Right kidney (tissue), 9 donors: ENCODE data around the gene ZNF496.
A peak's percentile ranks its signal among the peaks of the same experiment; 100 is the strongest.
"Not testable (repeated sequence)": the region's sequence is repeated elsewhere in the genome, so short reads cannot be mapped to it uniquely, and the experiment has no call there.

Experiments
- DNase-seq: peaks from one replicate; pipeline ENCODE4 v3.0.0-alpha.2; 2016
- long read RNA-seq, 8 donors: transcript quantifications; one replicate each; lab custom pipeline, GENCODE V29; 2026

The ZNF496 gene
- long read RNA-seq, donor 1, partial matches to known transcripts = 0 of 5 reads
- long read RNA-seq, donor 1, other reads (novel, unspliced or antisense) = 5 of 5 reads
- long read RNA-seq, donor 2, full-length matches to known transcripts = 1 of 1 reads
- long read RNA-seq, donor 2, partial matches to known transcripts = 0 of 1 reads
- long read RNA-seq, donor 2, other reads (novel, unspliced or antisense) = 0 of 1 reads
- long read RNA-seq, donor 3, full-length matches to known transcripts = 8 of 8 reads
- long read RNA-seq, donor 3, partial matches to known transcripts = 0 of 8 reads
- long read RNA-seq, donor 3, other reads (novel, unspliced or antisense) = 0 of 8 reads
- long read RNA-seq, donor 4, full-length matches to known transcripts = 4 of 4 reads
- long read RNA-seq, donor 4, partial matches to known transcripts = 0 of 4 reads
- long read RNA-seq, donor 4, other reads (novel, unspliced or antisense) = 0 of 4 reads
- long read RNA-seq, donor 5, full-length matches to known transcripts = 4 of 10 reads
- long read RNA-seq, donor 5, partial matches to known transcripts = 0 of 10 reads
- long read RNA-seq, donor 5, other reads (novel, unspliced or antisense) = 6 of 10 reads
- long read RNA-seq, donor 6, full-length matches to known transcripts = 1 of 6 reads
- long read RNA-seq, donor 6, partial matches to known transcripts = 5 of 6 reads
- long read RNA-seq, donor 6, other reads (novel, unspliced or antisense) = 0 of 6 reads
- long read RNA-seq, donor 7, full-length matches to known transcripts = 11 of 23 reads
- long read RNA-seq, donor 7, partial matches to known transcripts = 12 of 23 reads
- long read RNA-seq, donor 7, other reads (novel, unspliced or antisense) = 0 of 23 reads
- long read RNA-seq, donor 8, full-length matches to known transcripts = 2 of 8 reads
- long read RNA-seq, donor 8, partial matches to known transcripts = 6 of 8 reads
- long read RNA-seq, donor 8, other reads (novel, unspliced or antisense) = 0 of 8 reads

- peak; percentile 84 for DNase-seq
Measured at GRCh38 chr1:247331525-247332214, at the start of gene ZNF496. TSS of gene ZNF496 (minus strand) at chr1:247331867. CDS start at chr1:247329578, 2,289 bp downstream.

DNA sequence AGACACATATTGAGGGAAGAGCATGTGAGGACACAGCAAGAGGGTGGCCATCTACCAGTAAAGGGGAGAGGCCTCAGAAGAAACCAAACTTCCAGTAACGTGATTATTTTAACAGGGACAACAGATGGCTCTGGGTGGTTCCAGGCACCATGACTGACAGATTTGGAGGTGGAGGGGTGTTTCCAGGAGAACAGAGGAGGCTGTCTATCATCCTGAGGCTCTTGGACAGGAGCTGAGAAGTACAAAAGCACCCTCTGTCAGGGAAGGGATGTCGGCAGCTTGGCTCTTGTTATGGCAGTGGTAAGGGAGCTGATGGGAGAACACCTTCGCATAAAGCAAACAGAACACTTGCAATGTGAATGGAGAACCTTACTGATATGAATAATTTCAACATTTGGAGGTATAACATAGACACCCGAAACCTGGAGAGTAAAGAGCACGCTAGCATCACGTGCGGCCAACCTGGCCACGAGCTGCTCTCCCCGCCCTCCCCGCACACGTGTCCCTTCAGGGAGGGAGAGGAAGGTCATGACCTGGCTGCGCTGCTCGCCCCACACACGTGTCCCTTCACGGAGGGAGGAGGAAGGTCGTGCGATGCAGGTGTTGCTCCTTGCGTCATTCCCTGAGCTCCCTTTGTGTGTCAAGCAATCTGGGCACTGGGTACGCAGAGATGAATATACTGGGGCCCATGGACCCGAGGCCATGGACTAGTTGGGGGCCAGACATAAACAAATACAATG is 46.8 kb upstream of the ZNF496 start:
- DNase-seq = no peak

DNA sequence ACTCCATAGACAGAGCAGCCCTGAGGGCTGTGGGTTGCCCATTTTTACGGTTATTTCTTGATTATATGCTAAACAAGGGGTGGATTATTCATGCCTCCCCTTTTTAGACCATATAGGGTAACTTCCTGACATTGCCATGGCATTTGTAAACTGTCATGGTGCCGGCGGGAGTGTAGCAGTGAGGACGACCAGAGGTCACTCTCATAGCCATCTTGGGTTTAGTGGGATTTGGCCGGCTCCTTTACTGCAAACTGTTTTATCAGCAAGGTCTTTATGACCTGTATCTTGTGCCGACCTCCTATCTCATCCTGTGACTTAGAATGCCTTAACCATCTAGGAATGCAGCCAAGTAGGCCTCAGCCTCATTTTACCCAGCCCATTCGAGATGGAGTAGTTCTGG is 46.0 kb upstream of the ZNF496 start:
- DNase-seq = not testable (repeated sequence)

DNA sequence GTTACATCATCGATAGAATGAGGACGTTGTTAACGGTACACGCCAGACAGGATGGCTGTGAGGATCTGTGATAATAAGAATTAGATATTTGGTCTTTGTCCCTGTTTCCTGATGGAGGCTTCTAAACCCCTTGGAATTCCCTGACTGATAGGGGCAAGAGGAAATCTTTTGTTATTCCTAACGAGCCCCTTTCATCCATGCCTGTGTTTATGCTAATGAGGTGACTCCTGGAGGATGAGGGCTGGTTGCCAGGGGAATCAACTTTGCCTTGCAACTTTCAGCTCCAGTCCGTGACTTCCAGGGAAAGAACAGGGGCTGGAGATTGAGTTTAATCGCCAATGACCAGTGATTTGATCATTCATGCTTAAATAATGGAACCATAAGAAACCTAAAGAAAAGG is 45.0 kb upstream of the ZNF496 start:
- DNase-seq = no peak

- no peak for DNase-seq
Measured at GRCh38 chr1:247375747-247376146, 44.1 kb upstream of the ZNF496 start.

DNA sequence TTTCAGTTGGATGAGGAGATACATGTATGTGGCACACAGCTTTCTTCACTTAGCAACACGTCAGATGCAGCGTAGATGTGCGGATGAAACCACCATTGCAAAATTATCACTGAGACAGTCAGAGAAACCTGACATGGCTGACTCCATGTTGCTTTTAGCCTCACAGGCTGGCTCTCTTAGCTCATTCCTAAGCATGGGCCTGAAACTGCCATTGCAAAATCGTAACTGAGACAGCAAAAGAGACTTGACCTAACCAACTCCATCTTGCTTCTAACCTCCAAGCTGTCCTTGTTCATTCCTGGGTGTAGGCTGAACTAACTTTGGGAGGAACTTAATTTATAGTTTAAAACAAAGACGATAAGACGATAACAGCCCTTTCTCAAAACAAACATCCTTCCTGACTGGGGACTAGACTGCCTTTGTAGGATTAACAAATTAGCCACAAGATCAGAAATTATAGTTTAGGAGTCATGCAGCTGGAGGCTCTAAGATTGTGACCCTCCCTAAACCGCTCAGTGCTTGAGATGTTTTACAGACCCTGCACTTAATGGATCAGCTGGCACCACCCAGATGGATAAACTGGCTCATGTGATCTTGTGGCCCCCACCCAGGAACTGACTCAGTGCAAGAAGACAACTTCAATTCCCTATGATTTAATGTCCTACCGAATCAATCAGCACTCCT is 43.1 kb upstream of the ZNF496 start:
- not testable (repeated sequence) for DNase-seq

- peak; percentile 47 for DNase-seq
Measured at GRCh38 chr1:247373721-247374141, 42.1 kb upstream of the ZNF496 start.

DNA sequence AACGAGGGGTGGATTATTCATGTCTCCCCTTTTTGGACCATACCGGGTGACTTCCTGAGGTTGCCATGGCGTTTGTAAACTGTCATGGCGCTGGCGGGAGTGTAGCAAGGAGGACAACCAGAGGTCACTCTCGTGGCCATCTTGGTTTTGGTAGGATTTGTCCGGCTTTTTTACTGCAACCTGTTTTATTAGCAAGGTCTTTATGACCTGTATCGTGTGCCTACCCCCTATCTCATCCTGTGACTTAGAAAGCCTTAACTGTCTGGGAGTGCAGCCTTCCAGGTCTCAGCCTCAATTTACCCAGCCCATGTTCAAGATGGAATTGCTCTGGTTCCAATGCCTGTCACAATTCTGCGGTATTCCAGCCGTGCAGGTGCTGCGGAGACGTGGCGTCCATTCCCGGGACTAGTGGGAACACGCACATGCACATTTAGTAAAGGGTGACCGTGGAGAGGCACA is 40.2 kb upstream of the ZNF496 start:
- no peak for DNase-seq

- no peak for DNase-seq
Measured at GRCh38 chr1:247370786-247371732, 39.4 kb upstream of the ZNF496 start.

GRCh38 chr1:247368490-247369145 is 37.0 kb upstream of the ZNF496 start:
- DNase-seq = no peak

- no peak for DNase-seq
Measured at GRCh38 chr1:247367786-247368422, 36.2 kb upstream of the ZNF496 start.

DNA sequence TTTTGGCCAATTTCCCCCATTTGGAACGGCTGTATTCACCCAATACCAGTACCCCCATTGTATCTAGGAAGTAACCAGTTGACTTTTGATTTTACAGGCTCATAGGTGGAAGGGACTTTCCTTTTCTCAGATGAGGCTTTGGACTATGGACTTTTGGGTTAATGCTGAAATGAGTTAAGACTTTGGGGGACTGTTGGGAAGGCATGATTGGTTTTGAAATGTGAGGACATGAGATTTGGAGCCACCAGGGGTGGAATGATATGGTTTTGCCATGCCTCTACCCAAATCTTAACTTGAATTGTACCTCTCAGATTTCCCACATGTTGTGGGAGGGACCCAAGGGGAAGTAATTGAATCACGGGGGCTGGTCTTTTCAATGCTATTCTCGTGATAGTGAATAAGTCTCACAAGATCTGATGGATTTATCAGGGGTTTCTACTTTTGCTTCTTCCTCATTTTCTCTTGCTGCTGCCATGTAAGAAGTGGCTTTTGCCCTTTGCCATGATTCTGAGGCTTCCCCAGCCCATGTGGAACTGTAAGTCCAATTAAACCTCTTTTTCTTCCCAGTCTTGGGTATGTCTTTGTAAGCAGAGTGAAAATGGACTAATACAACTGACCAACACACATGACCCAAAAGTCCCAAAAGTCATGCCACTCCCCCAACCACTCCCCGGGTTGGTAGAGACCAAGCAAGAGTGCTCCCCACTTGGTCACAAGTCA is 35.4 kb upstream of the ZNF496 start:
- DNase-seq = no peak

DNA sequence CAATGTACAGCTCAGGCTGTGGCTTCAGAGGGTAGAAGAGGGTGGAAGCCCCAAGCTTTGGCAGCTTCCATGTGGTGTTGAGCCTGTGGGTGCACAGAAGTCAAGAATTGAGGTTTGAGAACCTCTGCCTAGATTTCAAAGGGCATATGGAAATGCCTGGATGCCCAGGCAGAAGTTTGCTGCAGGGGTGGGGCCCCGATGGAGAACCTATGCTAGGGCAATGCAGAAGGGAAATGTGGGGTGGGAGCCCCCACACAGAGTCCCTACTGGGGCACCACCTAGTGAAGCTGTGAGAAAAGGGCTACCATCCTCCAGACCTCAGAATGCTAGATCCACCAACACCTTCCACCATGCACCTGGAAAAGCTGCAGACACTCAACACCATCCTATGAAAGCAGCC is 34.7 kb upstream of the ZNF496 start:
- not testable (repeated sequence) for DNase-seq

DNA sequence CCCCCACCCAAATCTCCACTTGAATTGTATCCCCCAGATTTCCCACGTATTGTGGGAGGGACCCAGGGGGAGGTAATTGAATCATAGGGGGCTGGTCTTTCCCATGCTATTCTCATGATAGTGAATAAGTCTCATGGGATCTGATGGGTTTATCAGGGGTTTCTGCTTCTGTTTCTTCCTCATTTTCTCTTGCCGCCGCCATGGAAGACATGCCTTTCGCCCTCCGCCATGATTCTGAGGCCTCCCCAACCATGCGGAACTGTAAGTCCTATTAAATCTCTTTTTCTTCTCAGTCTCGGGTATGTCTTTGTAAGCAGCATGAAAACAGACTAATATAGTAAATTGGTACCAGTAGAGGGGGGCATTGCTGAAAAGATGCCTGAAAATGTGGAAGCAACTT is 33.4 kb upstream of the ZNF496 start:
- DNase-seq = no peak

DNA sequence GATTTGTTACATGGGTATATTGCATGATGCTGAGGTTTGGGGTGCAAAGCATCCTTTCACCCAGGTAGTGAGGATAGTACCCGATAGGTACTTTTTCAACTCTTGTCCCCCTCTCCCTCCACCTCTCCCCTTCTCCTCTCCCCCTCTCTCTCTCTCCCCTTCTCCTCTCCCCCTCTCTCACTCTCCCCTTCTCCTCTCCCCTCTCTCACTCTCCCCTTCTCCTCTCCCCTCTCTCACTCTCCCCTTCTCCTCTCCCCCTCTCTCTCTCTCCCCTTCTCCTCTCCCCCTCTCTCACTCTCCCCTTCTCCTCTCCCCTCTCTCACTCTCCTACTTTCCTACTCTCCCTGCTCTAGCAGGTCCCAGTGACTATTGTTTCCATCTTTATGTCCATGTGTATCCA is 31.3 kb upstream of the ZNF496 start:
- not testable (repeated sequence) for DNase-seq

- no peak for DNase-seq
Measured at GRCh38 chr1:247362153-247362552, 30.5 kb upstream of the ZNF496 start.

DNA sequence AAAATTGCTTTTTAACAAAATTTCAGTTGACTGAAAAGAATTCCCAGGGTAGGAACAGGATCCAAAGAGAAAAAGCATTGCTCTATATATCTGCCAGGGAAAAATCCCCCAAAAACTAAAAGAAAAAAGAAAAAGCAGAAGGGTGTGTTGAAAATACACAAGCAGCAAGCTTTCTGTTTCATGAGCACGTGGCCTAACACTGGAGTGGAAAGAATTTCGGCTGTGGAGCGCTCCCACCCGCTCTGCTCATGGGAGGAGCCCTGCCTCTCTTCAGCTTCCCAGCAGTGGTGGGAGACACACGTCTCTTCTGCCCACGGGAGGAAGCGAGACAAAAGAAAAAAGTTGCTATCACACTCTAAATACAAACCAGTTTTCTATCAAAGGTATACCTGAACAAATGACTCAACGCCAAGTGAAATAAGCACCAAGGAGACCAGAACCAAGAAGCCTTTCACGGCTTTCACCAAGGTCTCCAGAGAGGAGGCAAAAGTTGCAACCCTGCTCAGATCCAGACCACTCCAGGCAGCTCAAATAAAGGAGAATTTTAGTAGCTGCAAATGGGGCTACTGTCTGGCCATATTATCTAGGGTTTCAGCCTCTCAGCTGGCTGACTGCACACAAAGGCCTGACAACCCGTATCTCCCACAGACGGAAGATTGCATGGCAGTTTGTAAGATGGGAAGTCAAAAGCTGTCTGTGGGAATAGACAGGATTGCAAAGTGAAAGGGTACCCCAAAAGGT is 29.5 kb upstream of the ZNF496 start:
- DNase-seq = no peak
